ENCODE results near the gene CHPF2. TPM values are rescaled to one million over a fixed set of nuclear protein-coding genes. Genes with fewer than 3 reads are reported as not detected.

The CHPF2 gene, protein sequence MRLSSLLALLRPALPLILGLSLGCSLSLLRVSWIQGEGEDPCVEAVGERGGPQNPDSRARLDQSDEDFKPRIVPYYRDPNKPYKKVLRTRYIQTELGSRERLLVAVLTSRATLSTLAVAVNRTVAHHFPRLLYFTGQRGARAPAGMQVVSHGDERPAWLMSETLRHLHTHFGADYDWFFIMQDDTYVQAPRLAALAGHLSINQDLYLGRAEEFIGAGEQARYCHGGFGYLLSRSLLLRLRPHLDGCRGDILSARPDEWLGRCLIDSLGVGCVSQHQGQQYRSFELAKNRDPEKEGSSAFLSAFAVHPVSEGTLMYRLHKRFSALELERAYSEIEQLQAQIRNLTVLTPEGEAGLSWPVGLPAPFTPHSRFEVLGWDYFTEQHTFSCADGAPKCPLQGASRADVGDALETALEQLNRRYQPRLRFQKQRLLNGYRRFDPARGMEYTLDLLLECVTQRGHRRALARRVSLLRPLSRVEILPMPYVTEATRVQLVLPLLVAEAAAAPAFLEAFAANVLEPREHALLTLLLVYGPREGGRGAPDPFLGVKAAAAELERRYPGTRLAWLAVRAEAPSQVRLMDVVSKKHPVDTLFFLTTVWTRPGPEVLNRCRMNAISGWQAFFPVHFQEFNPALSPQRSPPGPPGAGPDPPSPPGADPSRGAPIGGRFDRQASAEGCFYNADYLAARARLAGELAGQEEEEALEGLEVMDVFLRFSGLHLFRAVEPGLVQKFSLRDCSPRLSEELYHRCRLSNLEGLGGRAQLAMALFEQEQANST
- 10 to 100 TPM; 33.6 to 34.2 TPM for total RNA-seq

DNA sequence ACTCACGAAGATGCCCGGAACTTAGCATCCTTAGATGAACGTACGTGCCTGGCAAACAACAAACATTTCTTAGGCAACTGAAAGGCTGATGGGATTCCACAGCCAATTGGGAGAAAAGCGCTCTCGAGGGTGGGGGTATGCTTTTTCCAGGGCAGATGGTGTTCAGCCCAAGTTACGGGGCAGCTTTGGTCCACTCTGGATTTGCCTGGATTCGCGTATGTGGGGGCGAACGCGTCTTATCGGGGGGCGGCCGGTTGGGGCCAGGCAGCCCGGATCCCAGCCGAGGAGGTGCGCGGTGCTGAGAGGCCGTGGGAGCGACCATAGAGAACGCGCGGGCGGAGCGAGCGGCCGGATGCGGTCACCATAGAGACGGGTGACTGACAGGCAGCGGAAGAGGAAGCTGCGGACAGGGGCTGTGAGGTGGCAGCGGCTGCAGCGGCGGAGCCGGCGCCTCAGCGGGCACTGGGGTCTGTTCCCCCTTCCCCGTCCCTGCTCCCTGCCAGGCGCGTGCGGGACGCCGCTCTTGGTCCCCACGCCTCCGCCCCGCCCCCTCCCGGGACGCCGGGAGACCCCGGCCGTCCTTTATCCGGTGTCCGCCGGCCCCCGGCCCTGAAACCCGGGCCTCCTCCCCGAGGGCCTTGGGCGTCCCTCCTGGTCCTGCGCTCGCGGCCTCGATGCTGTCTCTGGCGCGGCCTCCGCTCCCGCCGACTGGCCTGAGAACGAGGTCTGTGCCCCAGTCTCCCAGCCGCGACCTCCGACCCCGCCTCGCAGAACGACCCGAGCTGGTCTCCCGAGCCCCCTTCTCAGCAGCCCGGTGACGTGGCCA, at the start of gene CHPF2:
Gene CHPF2, plus strand, starts transcription at position 393 of the 826 bp plus-strand sequence. CDS start 1,529 bp downstream, outside the sequence.
- H3K36me3 Mint-ChIP-seq, result peaks cover 23% of the 10 kb centered on the region
- ChIA-PET CTCF (interaction anchor here (1.5 to 3.6 kb wide), 2 partner anchors 11 to 14 kb away, joined by 8 to 37 read pairs; no protein-coding TSS in a partner anchor), POLR2A (interaction anchor here (0.6 to 3.1 kb wide), 2 partner anchors 11 to 214 kb away, joined by 3 to 19 read pairs; no protein-coding TSS in a partner anchor)
- H3K27me3 Mint-ChIP-seq, result no peaks in the 10 kb centered on the region
- intact Hi-C loops (cut with micrococcal nuclease), result loop anchor here (2.0 kb wide), 4 partner anchors 60 to 400 kb away; partner anchors contain the start of gene FASTK
- peak; percentile 95 for DNase-seq
- H3K4me1 Mint-ChIP-seq (ENCODE audit: low read depth), result peaks cover 38% of the 10 kb centered on the region
- H3K4me3 Mint-ChIP-seq, result peak within 1 kb of the TSS; percentile 100
- H3K27ac Mint-ChIP-seq, result peak within 1 kb of the TSS; percentile 99
- no peaks in the 10 kb centered on the region for H3K9me3 Mint-ChIP-seq

DNA sequence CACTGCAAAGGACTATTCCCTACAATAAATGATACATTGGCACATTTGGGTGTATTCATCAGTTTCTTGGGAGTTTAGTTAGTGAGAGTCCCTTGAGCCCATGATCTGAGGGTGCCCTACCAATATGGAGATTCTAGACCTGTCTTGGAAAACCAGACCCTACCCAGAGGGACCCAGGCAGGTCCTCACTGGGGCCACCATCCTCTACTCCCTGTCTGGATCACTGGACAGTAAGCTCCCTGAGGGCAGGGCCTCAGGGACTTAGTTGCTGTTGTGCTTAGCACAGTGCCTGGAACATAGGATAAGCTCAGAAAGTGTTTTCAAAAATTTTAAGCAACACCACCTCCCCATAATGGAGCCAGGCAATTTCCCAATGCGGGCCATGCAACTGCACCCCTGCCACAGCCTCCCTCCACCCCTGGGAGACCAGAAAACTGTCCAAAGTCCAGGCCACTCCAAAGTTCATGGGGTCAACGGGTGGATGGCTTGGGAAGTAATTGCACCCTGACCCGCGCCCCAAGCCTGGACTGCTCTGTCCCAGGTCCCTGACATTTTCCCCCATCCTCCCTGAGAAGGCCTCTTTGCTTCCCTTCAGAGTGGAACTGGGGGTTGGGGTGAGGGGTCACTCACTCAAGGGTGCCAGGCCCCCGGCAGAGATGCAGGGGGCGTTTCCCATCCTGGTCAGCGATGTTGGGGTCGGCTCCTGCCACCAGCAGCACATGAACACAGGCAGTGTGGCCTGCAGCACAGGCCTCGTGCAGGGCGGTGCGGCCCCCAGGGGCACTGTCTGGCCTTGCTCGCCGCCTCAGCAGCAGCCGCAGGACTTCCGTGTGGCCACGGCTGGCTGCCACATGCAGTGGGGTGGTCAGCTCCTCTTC, 46.3 kb upstream of the CHPF2 start:
- no peaks in the 10 kb centered on the region for H3K9me3 Mint-ChIP-seq
- no peaks in the 10 kb centered on the region for H3K36me3 Mint-ChIP-seq
- H3K27me3 Mint-ChIP-seq, result peaks cover 3% of the 10 kb centered on the region
- intact Hi-C loops (cut with micrococcal nuclease), result no loop called here
- no peak for DNase-seq
- H3K4me1 Mint-ChIP-seq (ENCODE audit: low read depth), result no peaks in the 10 kb centered on the region
- CTCF ChIA-PET, result no interaction called here
- POLR2A ChIA-PET, result no interaction called here
- H3K4me3 Mint-ChIP-seq, result no peak overlapping the region
- H3K27ac Mint-ChIP-seq, result no peak overlapping the region

DNA sequence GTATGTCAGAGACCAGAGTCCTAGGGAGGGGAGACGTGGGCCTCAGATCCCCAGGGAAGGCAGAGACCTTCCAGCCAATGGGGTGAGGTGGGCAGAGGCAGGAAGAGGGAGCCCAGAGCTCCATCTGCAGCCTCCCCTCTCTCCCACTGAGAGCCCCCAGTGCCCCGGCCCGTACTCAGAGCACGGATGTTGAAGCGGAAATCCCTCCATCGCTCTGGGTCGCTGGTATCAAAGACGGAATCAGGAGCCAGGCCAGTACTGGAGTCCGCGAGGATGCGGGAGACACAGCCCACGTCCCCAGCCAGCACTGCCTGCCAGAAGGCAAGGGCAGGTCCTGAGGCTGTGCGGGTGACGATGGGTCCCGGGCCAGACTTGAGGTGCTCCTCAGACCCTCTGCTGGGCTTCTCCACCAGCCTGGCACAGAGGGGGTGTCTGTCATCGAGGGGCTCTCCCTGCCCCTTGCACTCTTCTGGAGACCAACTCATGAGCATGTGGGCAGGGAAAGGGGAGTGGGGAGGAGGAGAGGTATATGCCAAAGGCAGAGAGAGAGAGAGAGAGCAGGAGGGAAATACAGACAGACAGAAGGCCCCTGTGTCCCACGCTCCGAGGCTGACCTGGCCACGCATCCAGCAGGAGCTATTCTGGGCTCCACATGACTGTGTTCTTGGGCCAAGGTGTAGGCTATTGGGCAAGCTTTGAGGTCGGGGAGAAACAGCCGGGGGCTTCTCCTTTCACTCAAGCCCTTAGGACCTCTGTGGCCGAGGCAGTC, 45.5 kb upstream of the CHPF2 start, which contains the start of gene ASB10:
Gene ASB10, minus strand, starts transcription at position 611 of the 769 bp plus-strand sequence. Its CDS starts 120 bp downstream, at position 491.
- DNase-seq, result no peak
- intact Hi-C loops (cut with micrococcal nuclease), result no loop called here
- Mint-ChIP-seq H3K36me3 (no peaks in the 10 kb centered on the region), H3K27ac (no peak within 1 kb of the TSS), H3K4me3 (no peak within 1 kb of the TSS), H3K4me1 (ENCODE audit: low read depth) (no peaks in the 10 kb centered on the region), H3K9me3 (no peaks in the 10 kb centered on the region), H3K27me3 (peaks cover 3% of the 10 kb centered on the region)
- POLR2A ChIA-PET, result no interaction called here
- CTCF ChIA-PET, result no interaction called here

DNA sequence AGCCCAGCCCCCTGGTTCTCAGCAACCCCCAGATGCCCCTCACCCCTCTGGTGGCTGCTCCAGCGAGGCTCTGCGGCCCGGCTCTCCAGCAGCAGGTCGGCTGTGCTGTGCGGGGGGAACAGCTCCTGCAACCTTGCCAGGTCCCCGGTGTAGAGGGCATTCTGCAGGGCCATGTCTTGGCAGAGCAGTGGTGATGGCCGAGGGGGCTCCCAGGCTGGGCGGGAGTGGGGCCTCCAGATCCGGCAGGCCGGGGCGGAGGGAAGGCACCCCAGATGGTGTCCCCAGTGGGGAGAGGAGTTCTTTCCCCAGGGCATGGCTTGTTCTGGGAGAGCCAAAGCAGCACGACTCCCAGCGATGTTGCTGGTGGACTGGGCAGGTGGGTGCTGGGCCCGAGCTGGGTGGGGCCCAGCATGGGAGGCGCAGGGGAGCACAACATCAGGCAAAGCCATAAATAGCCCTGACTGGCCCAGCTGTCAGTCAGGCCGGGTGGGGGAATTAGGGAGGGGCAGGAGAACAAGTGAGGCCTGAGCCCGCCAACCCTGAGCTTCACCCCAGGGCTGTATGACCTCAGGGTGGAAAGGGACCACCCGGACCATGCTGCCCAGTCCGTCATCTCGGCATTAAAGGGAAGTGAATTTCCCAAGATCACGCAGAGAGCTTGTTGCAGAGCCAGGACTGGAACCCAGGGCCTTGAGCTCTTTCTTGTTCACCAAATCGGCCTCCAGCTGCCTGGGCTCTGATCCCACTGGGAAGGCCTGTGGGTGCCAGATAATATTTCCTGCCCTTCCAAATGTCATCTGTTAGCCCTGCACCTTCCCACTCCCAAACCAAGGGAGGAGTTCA, 44.7 kb upstream of the CHPF2 start:
- no peaks in the 10 kb centered on the region for H3K9me3 Mint-ChIP-seq
- ChIA-PET CTCF (interaction anchor here (0.9 kb wide), 1 partner anchor 64 kb away, joined by 3 read pairs; no protein-coding TSS in a partner anchor), POLR2A (no interaction called here)
- no peaks in the 10 kb centered on the region for H3K27me3 Mint-ChIP-seq
- no peak for DNase-seq
- intact Hi-C loops (cut with micrococcal nuclease), result no loop called here
- H3K27ac Mint-ChIP-seq, result no peak overlapping the region
- no peaks in the 10 kb centered on the region for H3K4me1 Mint-ChIP-seq (ENCODE audit: low read depth)
- H3K4me3 Mint-ChIP-seq, result no peak overlapping the region
- H3K36me3 Mint-ChIP-seq, result no peaks in the 10 kb centered on the region

DNA sequence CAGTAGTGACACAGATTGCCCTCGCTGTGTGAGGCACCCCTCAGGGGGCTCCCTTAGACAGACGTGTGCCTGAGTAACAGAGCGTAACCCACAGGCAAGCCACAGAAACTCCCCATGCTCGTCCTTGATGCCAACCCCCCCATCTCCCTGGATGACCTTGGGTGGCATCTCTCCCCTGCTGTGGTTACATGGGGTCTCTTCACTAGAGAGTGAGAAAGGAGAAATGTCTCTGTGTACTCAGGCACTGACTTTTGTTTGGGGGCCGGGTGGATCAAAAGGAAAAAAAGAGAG, 44.1 kb upstream of the CHPF2 start:
- intact Hi-C loops (cut with micrococcal nuclease), result no loop called here
- DNase-seq, result no peak
- Mint-ChIP-seq H3K36me3 (no peaks in the 10 kb centered on the region), H3K27me3 (no peaks in the 10 kb centered on the region), H3K9me3 (no peaks in the 10 kb centered on the region), H3K27ac (no peak overlapping the region), H3K4me1 (ENCODE audit: low read depth) (no peaks in the 10 kb centered on the region), H3K4me3 (no peak overlapping the region)
- ChIA-PET POLR2A (no interaction called here), CTCF (interaction anchor here (0.9 kb wide), 1 partner anchor 64 kb away, joined by 3 read pairs; no protein-coding TSS in a partner anchor)

DNA sequence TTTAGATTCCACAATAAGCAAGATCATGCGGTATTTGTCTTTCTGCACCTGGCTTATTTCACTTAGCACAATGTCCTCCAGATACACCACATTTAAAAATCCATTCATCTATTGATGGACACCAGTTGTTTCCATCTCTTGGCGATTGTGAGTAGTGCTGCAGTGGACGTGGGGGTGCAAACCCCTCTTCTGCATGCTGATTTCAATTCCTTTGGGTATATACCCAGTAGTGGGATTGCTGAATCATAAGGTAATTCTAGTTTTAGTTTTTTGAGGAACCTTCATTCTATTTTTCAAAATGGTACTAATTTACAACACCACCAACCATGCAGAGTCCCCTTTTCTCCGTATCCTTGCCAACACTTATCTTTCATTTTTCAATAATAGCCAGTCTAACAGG, 43.2 kb upstream of the CHPF2 start:
- Mint-ChIP-seq H3K4me3 (no peak overlapping the region), H3K27me3 (no peaks in the 10 kb centered on the region), H3K4me1 (ENCODE audit: low read depth) (no peaks in the 10 kb centered on the region), H3K27ac (no peak overlapping the region), H3K9me3 (no peaks in the 10 kb centered on the region), H3K36me3 (no peaks in the 10 kb centered on the region)
- DNase-seq, result no peak
- ChIA-PET POLR2A (no interaction called here), CTCF (no interaction called here)
- intact Hi-C loops (cut with micrococcal nuclease), result no loop called here

DNA sequence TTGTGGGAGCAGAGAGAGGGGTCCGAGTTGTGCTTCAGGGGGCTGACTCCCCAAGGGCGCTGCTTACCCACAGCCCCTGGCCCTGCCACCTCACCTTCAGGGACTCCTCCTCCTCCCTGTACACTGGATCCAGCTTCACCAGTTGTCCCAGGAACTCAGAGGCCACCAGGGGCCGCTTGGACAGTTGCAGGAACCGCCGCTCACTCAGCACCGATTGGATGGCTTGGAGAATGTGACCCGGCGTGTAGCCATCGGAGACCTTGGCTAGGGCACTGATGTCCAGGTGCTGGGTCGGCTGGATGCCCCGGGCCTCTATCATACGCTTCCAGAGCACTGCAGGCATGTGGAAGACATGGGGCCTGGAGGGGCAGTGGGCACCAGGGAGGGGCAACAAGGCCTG, 40.7 kb upstream of the CHPF2 start:
- H3K4me3 Mint-ChIP-seq, result no peak overlapping the region
- intact Hi-C loops (cut with micrococcal nuclease), result no loop called here
- H3K27ac Mint-ChIP-seq, result no peak overlapping the region
- H3K27me3 Mint-ChIP-seq, result peaks cover 2% of the 10 kb centered on the region
- H3K4me1 Mint-ChIP-seq (ENCODE audit: low read depth), result no peaks in the 10 kb centered on the region
- no peak for DNase-seq
- CTCF ChIA-PET, result no interaction called here
- POLR2A ChIA-PET, result interaction anchor here (0.6 kb wide), 1 partner anchor 88 kb away, joined by 4 read pairs; no protein-coding TSS in a partner anchor
- no peaks in the 10 kb centered on the region for H3K36me3 Mint-ChIP-seq
- H3K9me3 Mint-ChIP-seq, result no peaks in the 10 kb centered on the region

DNA sequence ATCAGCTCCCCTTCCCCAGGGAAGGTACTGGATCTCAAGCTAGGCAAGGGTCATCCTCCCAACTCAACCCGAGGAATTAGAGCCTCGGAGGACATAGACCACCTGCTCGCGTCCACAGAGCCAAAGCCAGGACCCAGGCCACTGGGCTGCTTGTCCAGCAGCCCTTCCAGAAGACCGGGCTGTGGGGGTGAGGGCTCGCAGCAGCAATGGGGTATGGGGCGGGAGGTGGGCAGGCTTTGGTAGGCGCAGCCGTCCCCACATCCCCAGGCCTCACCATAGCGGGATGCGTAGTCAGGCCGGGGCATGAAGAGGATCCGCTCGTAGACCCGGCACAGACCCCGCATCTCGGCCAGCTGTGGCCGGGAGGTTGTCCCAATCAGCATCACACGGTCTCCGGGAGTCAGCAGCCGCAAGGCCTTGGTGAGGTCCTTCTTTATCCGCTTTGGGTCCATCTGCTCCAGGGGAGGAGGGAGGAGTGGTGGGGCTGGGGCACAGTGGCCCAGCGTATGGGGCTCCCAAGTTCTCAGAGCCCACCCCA, 40.2 kb upstream of the CHPF2 start:
- no peak overlapping the region for H3K27ac Mint-ChIP-seq
- intact Hi-C loops (cut with micrococcal nuclease), result no loop called here
- H3K4me1 Mint-ChIP-seq (ENCODE audit: low read depth), result no peaks in the 10 kb centered on the region
- no peaks in the 10 kb centered on the region for H3K9me3 Mint-ChIP-seq
- peaks cover 2% of the 10 kb centered on the region for H3K27me3 Mint-ChIP-seq
- no peak overlapping the region for H3K4me3 Mint-ChIP-seq
- no peak for DNase-seq
- H3K36me3 Mint-ChIP-seq, result no peaks in the 10 kb centered on the region
- ChIA-PET POLR2A (interaction anchor here (0.6 kb wide), 1 partner anchor 87 kb away, joined by 4 read pairs; no protein-coding TSS in a partner anchor), CTCF (no interaction called here)

DNA sequence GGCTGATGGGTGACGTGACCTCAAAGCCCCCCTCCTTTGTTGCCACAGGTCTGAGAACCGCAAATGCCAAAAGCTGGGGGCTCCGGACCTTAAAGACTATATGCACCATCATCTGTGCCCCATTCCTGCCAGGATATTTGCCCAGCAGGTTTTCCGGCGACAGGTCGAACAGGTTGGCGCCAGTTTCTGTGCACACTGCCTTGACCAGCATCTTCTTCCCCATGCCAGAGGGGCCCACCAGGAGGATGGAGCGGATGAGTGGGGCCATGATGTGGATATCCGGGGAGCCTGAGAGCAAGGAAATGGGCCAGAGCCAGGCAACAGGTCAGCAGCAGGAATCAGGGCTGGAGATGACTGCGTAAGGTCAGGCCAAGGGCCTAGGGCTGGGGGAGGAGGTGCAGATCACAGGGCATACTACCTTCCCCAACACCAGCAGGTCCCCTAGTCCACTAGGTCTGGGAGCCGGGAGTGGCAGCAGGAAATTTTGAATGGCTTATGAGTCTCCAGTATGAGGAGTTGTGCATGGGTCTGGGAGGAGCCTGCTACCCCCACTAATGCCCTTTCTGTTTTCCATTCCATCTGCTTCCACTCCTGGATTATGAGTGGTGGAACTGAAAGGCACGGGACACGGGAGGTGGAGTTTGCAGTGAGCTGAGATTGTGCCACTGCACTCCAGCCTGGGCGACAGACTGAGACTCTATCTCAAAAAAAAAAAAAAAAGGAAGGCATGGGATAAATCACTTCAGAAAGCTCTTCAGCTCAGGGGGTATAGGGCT, 38.9 kb upstream of the CHPF2 start:
- Mint-ChIP-seq H3K36me3 (no peaks in the 10 kb centered on the region), H3K4me3 (no peak overlapping the region), H3K27me3 (peaks cover 2% of the 10 kb centered on the region), H3K27ac (no peak overlapping the region), H3K9me3 (no peaks in the 10 kb centered on the region), H3K4me1 (ENCODE audit: low read depth) (no peaks in the 10 kb centered on the region)
- intact Hi-C loops (cut with micrococcal nuclease), result no loop called here
- DNase-seq, result no peak
- ChIA-PET POLR2A (no interaction called here), CTCF (no interaction called here)

Measured in activated CD4-positive, alpha-beta memory T cell treated with anti-CD3 and anti-CD28 coated beads for 36 hours (primary cell).